RCC 7860 (cell line): ENCODE data around the gene GTF2IRD2.
A peak's percentile ranks its signal among the peaks of the same experiment; 100 is the strongest.
"Not testable (repeated sequence)": the region's sequence is repeated elsewhere in the genome, so short reads cannot be mapped to it uniquely, and the experiment has no call there.

Source experiments
- DNase-seq: peaks from one replicate; pipeline ENCODE4 v3.0.0-alpha.2; 2015; ENCODE audit warnings: low spot score
- FAIRE-seq: peaks from 2 replicates; lab custom pipeline; 2012; peaks lifted over from hg19 to GRCh38; lab: Jason Lieb, UNC

GTF2IRD2 gene

DNA sequence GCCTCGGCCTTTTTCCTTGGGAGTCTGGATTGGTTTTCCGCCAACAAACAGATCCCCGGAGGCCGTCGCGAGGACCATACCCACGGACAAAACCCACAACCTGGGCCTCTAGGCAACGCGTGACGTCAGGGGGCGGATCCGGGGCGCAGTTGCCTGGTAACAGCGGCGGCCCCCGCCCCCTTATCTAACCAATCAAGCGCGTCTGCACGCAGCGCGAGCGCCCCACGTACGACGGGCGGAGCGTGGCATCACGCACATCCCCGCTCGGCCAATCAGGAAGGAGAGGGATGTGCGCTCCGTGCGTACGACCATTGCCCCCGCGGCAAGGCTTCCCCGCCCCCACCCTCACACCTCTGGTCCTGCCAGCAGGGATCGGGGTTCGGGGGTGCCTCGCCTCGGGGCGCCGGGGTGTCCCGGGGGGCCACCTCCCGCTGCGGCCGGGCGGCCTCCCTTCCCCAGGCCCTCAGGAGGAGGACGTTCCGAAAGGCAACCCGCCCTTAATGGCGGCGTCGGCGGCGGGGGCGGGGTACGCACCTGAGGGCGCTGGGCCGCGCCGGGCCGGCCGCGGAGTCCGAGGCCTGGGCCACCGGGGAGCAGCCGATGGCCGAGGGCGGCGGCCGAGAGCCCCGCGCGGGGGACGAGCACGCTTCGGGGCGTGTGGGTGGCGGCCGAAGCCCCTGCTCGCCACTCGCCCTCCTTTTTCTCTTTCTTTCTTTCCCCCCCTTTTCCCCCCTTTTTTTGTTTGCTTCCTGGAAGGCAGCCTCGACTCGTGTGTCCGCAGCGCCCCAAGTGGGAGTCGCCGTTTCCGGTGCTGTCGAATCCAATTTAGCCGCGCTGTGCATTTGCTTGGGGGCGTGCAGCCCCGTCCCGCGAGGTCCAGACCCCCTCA lies at the start of gene GTF2IRD2:
GTF2IRD2 (minus strand) TSS at position 773 of the 889 bp plus-strand sequence. CDS start 15,227 bp downstream, outside the sequence.
- not testable (repeated sequence) for FAIRE-seq
- DNase-seq = peak; percentile 2

DNA sequence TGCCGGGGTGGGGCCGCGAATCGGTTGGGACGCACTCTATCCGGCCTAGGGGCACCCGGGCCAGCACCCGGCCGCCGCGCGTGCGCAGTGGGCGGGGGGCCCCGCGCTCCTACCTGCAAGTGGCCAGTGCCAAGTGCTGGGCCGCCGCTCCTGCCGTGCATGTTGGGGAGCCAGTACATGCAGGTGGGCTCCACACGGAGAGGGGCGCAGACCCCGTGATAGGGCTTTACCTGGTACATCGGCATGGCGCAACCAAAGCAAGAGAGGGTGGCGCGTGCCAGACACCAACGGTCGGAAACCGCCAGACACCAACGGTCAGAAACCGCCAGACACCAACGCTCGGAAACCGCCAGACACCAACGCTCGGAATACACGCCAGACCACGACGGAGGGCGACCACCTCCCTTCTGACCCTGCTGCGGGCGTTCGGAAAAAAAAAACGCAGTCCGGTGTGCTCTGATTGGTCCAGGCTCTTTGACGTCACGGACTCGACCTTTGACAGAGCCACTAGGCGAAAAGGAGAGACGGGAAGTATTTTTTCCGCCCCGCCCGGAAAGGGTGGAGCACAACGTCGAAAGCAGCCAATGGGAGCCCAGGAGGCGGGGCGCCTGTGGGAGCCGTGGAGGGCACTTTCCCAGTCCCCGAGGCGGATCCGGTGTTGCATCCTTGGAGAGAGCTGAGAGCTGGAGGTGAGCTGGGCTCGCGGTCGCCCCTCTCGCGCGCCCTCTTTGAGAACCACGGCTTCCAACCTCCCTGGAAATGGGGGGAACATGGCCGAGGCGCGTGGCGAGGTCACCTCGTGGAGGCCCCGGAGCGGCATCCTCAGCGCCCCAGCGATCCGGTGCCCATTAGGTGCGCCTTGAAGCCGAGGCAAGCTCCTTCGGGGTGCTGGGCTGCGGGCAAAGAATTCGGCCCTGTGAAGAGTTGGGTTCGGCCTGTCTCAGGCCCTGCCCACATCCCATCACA lies 39.0 kb upstream of the GTF2IRD2 start:
- peak; percentile 89 for FAIRE-seq
- DNase-seq = peak; percentile 81

GRCh38 chr7:74889518-74890129 lies 38.2 kb upstream of the GTF2IRD2 start:
- DNase-seq = not testable (repeated sequence)
- peak; percentile 49 for FAIRE-seq

GRCh38 chr7:74885295-74885694 lies 33.9 kb upstream of the GTF2IRD2 start:
- FAIRE-seq = not testable (repeated sequence)

GRCh38 chr7:74882110-74882509 lies 30.7 kb upstream of the GTF2IRD2 start:
- not testable (repeated sequence) for FAIRE-seq

More at GRCh38 chr7:74885295-74885694, 33.9 kb upstream of the GTF2IRD2 start:
- DNase-seq = not testable (repeated sequence)

DNA sequence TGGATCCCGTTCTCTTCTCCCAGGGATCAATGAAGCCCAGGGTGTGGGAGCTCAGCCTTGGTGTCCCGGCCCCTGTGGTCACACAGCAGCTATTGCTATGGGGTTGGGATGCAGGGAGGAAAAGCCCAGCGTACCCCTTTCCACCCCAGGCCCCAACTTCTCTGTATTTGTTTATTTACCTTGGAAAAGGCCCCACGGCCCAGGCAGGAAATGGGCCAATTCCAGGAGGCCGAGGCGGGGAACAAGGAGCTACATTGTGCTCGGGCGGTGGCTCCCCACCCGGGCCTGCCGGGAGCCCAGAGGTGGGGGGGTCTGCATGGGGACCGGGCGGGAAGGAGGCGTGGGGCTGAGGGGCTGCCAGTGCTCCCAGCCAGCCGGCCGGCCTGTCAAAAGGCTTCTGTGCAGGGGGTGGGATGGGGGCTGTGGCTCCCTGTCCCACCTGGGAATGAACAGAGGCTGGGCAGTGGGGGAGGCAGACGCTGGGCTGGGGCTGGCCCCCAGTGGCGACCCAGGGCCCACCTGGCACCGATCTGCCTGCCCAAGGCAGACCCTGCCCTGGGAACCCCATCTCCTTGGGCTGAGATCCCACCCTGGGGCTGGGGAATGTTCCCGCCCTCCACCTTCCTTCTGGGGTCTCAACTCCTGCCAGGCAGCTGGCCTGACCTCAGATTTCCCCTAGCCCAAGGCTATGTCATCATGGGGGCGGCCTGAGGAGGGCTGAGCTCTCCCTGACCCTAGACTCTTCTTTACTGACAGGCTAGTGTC lies 23.5 kb upstream of the GTF2IRD2 start:
- not testable (repeated sequence) for FAIRE-seq, DNase-seq

More at GRCh38 chr7:74882110-74882509, 30.7 kb upstream of the GTF2IRD2 start:
- not testable (repeated sequence) for DNase-seq

DNA sequence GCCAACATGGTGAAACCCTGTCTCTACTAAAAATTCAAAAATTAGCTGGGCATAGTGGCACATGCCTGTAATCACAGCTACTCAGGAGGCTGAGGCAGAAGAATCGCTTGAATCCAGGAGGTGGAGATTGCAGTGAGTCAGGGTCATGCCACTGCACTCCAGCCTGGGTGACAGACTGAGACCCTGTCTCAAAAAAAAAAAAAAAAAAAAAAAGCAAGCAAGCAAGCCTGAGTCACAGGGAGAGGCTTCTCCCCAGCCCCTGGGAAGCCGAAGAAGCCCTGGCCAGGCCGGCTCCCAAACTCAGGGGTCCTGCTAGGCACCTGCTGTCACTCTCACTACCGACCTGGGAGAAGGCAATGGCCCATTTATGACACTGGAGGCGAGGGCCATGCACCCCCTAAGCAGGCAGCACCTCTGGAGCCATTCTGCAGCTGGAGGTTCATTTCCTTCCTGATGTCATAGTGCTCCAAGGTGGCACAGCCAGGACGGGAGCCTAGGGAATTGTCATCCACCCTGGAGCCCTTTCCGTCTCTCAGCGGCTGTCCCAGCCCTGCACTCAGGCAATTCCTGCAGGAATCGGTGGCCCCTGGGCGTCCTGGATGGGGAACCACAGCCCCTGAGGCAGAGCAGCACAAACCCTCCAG lies 22.8 kb upstream of the GTF2IRD2 start:
- DNase-seq = peak; percentile 1
- FAIRE-seq = not testable (repeated sequence)

DNA sequence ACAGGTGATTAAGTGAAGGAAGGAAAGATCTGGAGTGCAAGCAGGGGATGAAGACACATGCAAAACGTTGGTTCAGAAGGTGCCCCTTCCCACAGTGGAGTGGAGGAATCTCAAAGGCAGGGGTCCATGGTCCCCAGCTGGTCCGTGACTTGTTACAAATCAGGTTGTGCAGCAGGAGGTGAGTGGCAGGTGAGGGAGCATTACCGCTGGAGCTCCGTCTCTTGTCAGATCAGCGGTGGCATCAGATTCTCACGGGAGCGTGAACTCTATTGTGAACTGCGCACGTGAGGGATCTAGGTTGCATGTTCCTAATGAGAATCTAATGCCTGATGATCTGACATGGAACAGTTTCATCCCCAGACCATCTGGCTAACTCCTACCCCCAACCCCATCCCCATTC lies 21.1 kb upstream of the GTF2IRD2 start:
- not testable (repeated sequence) for FAIRE-seq, DNase-seq

- not testable (repeated sequence) for FAIRE-seq, DNase-seq
Observed at GRCh38 chr7:74865777-74866176, 14.4 kb upstream of the GTF2IRD2 start.

- not testable (repeated sequence) for FAIRE-seq, DNase-seq
Observed at GRCh38 chr7:74849853-74850252, 1.6 kb downstream of the GTF2IRD2 start.

DNA sequence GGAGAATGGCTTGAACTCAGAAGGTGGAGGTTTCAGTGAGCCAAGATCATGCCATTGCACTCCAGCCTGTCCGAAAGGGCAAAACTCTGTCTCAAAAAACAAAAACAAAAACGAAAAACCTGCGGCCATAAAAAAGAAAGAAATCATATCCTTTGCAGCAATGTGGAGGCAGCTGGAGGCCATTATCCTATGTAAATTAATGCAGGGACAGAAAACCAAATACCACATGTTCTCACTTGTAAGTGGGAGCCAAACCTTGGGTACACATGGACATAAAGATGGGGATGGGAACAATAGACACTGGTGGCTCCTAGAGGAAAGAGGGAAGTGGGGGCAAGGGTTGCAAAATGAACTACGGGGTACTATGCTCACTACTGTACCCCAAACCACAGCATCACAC lies 21.0 kb downstream of the GTF2IRD2 start:
- FAIRE-seq, DNase-seq: not testable (repeated sequence)

- DNase-seq, FAIRE-seq: not testable (repeated sequence)
Observed at GRCh38 chr7:74829959-74830358, 21.4 kb downstream of the GTF2IRD2 start.

DNA sequence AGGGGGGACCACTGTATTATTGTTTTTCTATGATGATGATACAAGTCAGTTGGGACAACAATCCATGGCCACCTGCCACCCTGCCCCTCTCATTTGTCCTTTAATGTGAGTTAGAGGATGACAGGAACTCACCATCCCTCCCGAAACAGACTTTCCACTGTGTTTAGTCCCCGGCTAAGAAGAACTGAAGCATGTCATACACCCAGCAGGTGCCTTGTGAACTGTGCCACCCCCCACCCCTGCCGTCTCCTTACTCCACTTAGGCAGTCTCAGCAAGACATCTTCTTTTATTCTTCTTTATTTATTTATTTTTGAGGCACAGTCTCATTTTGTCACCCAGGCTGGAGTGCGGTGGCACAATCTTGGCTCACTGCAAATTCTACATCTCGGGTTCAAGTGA lies 30.1 kb downstream of the GTF2IRD2 start:
- not testable (repeated sequence) for FAIRE-seq, DNase-seq

DNA sequence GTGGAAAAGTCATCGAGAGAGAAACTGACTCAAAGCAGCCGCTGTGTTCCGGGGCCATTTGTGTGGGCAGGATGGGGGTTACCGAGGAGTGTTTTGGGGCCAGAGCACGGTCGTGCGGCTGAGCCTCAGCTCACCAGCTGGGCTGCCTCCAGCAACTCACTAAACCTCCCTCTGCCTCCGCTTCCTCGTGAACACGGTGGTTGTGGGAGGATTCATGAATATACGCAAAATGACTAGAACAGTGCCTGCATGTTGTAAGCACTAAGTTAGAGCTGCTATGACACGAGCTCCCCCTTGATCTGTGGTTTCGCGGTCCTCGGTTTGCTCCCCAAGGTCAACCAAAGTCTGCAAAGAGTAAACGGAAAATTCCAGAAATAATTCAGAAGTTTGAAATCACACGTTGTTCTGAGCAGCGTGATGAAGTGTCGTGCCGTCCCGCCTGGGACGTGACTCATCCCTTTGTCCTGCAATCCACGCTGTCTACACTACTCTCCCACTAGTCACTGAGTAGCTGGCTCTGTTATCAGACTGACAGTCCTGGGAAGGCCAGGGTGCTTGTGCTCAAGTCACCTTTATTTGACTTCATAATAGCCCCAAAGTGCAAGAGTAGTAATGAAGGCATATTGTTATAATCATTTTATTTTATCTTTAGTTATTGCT lies 31.1 kb downstream of the GTF2IRD2 start:
- not testable (repeated sequence) for DNase-seq
- peak; percentile 99 for FAIRE-seq

- FAIRE-seq = not testable (repeated sequence)
Observed at GRCh38 chr7:74815882-74816281, 35.5 kb downstream of the GTF2IRD2 start.

DNA sequence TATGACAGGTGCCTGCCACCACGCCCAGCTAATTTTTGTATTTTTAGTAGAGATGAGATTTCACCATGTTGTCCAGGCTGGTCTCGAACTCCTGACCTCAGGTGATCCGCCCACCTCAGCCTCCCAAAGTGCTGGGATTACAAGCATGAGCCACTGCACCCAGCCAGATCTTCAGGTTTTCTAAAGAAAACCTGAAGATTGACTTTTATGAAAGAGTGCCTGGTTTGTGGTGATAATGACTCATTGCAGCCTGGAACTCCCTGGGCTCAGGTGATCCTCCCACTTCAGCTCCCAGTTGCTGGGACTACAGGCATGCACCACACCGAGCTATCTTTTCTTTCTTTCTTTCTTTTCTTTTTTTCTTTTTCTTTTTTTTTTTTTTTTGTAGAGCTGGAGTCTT lies 52.8 kb downstream of the GTF2IRD2 start:
- DNase-seq = not testable (repeated sequence)
- FAIRE-seq = peak; percentile 78

More at GRCh38 chr7:74815882-74816281, 35.5 kb downstream of the GTF2IRD2 start:
- DNase-seq = not testable (repeated sequence)

DNA sequence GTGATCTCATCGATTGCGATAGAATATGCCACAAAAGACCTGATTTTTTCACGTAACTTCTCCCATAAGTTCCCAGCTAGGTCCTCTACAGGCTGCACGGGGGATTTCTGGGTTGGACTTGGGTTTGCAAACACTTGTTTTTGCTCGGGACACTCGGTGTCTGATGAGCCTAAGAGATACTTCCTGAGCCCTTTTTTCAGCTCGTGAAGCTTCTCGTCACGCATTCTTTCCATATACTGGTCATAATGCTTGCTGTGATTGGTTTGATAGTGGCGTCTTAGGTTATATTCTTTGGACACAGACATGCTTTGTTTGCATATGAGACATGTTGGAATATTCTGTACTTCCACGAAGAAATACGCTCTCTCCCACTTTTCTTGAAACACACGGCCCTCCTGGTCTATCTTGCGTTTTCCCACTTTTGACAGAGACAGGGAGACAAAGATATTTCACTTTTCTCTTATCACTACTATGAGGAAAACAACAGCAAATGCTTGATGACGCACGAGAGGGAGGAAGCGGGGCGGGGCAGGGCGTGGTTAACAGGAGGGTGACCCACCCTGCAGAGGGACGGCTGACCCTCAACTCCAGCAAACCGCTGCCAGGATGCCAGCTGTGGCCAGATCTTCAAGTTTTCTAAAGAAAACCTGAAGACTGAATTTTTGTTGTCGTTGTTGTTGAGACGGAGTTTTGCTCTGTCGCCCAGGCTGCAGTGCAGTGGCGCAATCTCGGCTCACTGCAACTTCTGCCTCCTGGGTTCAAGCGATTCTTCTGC lies 53.4 kb downstream of the GTF2IRD2 start:
- not testable (repeated sequence) for DNase-seq, FAIRE-seq
